ENCODE results near the gene RFTN1.

RFTN1 gene

DNA sequence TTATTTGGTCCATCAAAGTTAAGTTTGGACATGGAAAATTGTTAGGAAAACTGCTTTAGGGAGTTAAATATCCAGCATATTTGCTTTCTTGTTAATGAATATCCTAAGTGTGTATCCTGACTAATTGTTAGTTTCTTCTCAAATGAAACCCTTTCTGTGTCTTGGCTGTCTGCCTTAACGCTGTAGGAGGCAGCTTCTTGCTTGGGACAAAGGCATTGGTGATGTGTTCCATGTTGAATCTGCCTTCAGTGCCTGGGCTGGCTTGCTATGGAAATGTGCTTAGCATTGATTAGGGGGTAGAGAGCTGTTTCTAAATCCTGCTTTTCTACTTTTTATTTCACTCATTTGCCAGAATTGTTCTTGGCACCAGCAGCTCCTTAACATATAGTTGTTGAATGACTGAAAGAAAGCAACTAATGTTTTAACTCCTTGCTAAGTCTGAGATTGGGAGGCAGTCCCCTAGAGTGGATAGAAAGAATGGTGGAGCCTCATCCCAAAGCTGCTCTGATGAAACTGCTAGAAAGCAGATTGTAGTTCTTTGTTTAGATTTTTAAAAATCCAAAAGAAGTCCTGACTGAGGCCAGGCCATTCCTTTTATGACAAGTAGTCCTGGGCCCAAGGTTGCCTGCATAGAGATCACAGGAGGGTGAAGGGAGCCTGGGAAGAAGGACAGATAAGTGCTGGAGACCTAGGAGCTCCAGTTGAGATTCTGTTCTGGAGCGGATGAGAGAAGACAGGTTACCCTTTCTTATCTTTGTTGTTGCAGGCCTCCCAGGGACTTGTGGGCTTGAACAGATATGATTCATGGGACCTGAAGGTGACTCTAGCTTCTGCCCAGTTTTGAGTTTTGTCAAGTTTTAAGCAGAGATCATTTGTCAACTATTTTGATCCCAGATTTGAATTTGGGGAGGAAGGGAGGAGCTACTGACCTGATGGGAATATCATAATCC, 209.2 kb downstream of the RFTN1 start:
- TF ChIP-seq, protein P1, sequence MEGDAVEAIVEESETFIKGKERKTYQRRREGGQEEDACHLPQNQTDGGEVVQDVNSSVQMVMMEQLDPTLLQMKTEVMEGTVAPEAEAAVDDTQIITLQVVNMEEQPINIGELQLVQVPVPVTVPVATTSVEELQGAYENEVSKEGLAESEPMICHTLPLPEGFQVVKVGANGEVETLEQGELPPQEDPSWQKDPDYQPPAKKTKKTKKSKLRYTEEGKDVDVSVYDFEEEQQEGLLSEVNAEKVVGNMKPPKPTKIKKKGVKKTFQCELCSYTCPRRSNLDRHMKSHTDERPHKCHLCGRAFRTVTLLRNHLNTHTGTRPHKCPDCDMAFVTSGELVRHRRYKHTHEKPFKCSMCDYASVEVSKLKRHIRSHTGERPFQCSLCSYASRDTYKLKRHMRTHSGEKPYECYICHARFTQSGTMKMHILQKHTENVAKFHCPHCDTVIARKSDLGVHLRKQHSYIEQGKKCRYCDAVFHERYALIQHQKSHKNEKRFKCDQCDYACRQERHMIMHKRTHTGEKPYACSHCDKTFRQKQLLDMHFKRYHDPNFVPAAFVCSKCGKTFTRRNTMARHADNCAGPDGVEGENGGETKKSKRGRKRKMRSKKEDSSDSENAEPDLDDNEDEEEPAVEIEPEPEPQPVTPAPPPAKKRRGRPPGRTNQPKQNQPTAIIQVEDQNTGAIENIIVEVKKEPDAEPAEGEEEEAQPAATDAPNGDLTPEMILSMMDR (IDR thresholded peaks at IDR 0.05; ENCODE audit: low read depth, low read length), result no peak
- no peak overlapping the region for H3K4me3 ChIP-seq (ENCODE audit: low read depth, low read length)

DNA sequence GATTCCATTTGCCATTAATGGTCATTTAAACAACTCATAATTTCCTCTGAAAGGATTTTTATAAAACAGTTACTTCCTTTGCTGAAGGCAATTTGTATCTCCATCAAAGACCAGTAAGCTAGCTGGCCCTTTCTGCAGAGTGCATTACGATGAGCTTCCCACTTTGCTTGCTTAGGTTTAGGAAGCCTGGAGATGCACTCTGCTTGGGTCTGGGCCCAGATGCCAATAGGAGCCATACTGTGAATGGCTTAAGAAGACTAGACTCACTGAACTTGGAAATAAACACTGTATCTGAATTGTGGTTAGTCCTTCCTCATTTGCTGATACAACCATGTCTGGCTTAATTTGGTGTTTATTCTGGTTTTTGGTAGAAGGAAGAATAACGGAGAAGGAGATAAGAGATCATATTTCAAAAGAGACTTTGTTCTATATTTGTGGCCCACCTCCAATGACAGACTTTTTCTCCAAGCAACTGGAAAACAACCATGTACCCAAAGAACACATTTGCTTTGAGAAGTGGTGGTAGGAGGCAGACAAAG, 210.4 kb downstream of the RFTN1 start:
- H3K4me3 ChIP-seq (ENCODE audit: low read depth, low read length), result no peak overlapping the region
- TF ChIP-seq, protein P1 (IDR thresholded peaks at IDR 0.05; ENCODE audit: low read depth, low read length), result no peak

DNA sequence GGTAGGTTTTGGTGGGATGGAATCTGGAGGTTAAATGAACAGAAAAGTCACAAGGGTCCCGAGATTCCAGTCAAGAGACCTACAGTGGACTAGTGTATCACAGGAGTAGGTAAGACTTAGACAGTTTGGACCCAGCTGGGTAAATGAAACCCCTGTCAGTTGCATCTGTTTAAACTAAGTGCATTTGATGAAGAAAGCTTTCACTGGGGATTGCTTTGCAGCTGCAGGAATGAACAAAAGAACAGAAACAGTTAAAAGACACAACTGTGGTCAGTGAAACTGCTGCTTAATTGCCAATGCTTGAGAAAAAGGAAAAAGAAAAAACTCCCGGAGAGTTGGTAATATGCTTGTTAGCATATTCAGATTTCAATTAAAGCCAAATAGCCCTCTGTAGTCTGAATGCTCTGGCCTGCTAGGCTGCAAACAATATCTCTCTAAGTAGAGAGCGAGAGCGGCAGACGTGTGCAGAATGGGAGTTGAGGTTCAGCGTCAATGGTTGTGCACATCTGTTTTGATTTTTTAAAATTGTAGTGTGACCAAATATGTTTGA, 211.3 kb downstream of the RFTN1 start:
- no peak overlapping the region for H3K4me3 ChIP-seq (ENCODE audit: low read depth, low read length)
- TF ChIP-seq, protein P1 (IDR thresholded peaks at IDR 0.05; ENCODE audit: low read depth, low read length), result no peak

DNA sequence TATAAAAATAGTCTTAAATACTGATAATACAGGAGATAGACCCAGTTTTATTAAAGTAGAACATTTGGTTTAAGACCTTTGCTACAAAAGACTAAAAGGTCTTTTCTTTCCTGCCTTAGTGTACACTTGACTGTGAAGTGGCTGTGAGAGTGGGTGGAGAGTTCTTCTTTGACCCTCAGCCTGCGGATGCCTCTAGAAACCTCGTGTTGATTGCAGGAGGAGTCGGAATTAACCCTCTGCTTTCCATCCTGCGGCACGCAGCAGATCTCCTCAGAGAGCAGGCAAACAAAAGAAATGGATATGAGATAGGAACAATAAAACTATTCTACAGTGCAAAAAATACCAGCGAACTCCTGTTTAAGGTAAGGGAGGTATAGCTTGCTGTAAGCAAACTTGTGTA, 212.0 kb downstream of the RFTN1 start:
- TF ChIP-seq, protein P1 (IDR thresholded peaks at IDR 0.05; ENCODE audit: low read depth, low read length), result no peak
- no peak overlapping the region for H3K4me3 ChIP-seq (ENCODE audit: low read depth, low read length)

DNA sequence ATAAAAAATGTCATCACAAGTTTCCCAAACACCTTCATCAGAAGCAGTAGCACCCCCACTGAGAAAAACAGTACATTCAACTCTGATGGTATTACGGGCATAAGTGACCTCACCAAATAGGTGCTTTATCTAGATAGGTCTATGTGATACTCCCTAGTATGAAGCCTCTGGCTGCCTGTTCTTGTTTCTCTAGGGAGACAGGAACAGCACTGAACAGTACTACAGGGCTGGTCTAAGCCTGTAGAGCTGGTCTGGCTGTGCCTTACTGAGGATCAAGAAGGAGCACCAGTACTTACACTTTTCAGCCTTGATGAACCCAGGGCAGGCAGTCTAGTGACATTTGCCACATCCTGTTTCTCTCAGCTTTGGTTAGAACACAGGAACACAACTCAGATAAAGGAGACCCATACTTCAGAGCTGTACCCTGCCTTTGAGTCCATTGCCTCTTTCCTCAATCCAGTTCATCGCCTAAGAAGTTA, 212.6 kb downstream of the RFTN1 start:
- TF ChIP-seq, protein P1 (IDR thresholded peaks at IDR 0.05; ENCODE audit: low read depth, low read length), result no peak
- H3K4me3 ChIP-seq (ENCODE audit: low read depth, low read length), result no peak overlapping the region

DNA sequence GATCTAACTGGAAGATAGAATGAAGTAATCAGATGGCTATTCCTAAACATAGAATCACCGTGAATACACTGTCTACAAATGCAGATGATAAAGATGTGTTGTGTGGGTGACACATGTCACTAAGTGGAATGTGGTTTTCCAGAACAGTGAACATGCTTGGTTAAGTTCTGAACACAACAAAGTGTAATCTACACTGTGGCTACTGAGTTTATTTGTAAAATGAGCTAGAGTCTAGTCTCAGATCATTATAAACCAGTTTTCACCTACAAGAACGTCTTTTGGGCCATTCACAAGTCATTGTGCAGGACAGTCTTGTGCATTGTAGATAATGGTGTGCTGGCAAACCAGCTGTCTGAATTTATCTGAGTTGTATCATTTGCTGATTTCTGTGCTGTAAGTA, 213.2 kb downstream of the RFTN1 start:
- TF ChIP-seq, protein P1 (IDR thresholded peaks at IDR 0.05; ENCODE audit: low read depth, low read length), result no peak
- no peak overlapping the region for H3K4me3 ChIP-seq (ENCODE audit: low read depth, low read length)

DNA sequence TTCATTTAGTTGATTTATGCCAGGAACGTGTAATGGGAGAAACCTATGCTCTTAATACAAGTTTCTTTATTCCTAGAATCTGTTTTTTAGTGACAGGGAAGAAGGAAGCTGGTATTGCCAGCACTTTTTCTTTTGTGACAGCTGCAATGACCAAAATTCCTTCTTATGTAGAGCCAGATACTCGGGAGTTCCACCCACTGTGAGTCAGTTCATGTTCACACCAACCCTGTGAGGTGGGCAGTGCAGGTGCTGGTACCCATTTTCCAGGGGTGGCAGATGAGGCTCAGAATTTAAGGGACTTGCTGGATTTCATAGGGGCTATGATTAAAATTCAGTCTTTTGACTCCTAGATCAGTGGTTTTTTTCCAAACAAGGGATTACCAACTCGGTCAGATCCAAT, 213.8 kb downstream of the RFTN1 start:
- H3K4me3 ChIP-seq (ENCODE audit: low read depth, low read length), result no peak overlapping the region
- TF ChIP-seq, protein P1 (IDR thresholded peaks at IDR 0.05; ENCODE audit: low read depth, low read length), result no peak

All from WI38 (cell line).